Epithelial cell of proximal tubule (primary cell): ENCODE results near the gene TMUB2. TPM values are rescaled to one million over a fixed set of nuclear protein-coding genes. Genes with fewer than 3 reads are reported as not detected.

ENCODE experiments used
- DNase-seq: peaks from one replicate; pipeline ENCODE4 v3.0.0-alpha.2; 2011; ENCODE audit warnings: low read depth
- H3K4me3 ChIP-seq: 2 replicates; pipeline ENCODE4 v1.5.1; 2011; ENCODE audit warnings: low read depth, mild to moderate bottlenecking, low read length
- total RNA-seq: library from RNA; depleted of rRNA; stranded (reverse); fragments of >200 nt; gene quantifications from 2 replicates; pipeline ENCODE4 v1.2.3, GENCODE V29; 2015
- TF ChIP-seq, protein P1 (sequence below): conservative IDR thresholded peaks from 2 replicates; pipeline ENCODE4 v1.5.1; 2012; ENCODE audit warnings: low read depth, mild to moderate bottlenecking, low read length

The TMUB2 gene
- total RNA-seq, 1 donor from 2014 or later, result 26.3 TPM

DNA sequence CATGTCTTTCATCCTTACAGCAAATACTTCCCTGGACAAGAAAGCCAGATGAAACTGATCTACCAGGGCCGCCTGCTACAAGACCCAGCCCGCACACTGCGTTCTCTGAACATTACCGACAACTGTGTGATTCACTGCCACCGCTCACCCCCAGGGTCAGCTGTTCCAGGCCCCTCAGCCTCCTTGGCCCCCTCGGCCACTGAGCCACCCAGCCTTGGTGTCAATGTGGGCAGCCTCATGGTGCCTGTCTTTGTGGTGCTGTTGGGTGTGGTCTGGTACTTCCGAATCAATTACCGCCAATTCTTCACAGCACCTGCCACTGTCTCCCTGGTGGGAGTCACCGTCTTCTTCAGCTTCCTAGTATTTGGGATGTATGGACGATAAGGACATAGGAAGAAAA is 3.7 kb downstream of the TMUB2 start:
- TF ChIP-seq, protein P1, sequence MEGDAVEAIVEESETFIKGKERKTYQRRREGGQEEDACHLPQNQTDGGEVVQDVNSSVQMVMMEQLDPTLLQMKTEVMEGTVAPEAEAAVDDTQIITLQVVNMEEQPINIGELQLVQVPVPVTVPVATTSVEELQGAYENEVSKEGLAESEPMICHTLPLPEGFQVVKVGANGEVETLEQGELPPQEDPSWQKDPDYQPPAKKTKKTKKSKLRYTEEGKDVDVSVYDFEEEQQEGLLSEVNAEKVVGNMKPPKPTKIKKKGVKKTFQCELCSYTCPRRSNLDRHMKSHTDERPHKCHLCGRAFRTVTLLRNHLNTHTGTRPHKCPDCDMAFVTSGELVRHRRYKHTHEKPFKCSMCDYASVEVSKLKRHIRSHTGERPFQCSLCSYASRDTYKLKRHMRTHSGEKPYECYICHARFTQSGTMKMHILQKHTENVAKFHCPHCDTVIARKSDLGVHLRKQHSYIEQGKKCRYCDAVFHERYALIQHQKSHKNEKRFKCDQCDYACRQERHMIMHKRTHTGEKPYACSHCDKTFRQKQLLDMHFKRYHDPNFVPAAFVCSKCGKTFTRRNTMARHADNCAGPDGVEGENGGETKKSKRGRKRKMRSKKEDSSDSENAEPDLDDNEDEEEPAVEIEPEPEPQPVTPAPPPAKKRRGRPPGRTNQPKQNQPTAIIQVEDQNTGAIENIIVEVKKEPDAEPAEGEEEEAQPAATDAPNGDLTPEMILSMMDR, result no peak
- H3K4me3 ChIP-seq, result no peak overlapping the region
- DNase-seq, result no peak

DNA sequence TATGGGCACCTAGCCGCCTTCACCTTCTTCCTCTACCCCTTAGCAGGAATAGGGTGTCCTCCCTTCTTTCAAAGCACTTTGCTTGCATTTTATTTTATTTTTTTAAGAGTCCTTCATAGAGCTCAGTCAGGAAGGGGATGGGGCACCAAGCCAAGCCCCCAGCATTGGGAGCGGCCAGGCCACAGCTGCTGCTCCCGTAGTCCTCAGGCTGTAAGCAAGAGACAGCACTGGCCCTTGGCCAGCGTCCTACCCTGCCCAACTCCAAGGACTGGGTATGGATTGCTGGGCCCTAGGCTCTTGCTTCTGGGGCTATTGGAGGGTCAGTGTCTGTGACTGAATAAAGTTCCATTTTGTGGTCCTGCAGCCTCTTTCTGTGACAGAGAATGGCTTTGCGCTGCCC is 4.6 kb downstream of the TMUB2 start:
- TF ChIP-seq, protein P1, result no peak
- DNase-seq, result no peak
- no peak overlapping the region for H3K4me3 ChIP-seq

DNA sequence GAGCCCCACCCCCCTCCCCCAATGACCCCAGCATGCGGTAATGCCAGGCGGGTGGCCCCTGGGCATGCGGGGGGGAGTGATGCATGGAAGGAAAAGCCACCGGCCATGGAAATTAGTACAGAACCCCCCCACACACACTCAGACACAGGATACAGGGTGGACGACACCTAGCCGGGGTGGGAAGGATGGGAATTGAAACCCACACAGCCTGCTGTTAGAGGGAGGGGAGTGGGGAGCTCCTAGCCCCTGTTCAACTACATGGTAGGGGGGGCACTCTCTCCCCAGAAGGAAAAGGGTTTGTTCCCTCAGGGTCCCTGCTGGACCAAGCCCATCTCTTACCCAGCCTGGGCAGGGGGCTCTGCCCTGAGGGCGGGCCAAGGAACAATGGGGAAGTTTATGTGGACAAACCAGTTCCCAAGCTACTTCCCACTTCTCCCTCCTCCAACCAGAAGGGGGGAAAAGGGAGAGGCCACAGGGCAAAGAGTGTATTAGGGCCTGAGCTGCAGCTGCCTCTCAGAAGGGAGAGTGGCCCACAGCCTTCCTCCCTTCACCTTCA is 5.2 kb downstream of the TMUB2 start:
- DNase-seq, result no peak
- TF ChIP-seq, protein P1, result no peak
- no peak overlapping the region for H3K4me3 ChIP-seq

DNA sequence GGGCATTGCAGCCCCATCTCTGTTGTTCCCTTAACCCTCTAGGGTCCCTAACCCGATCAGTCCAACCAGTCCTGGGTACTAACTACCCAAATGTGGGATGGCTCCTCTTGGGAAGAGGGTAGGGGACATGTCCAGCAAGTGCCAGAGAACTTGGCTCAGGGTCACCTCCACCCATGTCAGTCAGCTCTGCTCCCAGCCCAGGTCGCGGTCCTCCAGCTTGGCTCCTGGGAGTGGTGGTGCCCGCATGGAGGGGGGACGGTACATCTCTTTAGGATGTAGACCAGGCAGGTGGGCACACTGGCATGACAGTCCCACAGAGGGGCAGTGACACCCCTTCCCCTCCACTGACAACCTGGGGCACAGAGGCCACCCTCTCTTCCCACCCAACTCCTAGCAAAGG is 6.0 kb downstream of the TMUB2 start:
- H3K4me3 ChIP-seq, result no peak overlapping the region
- TF ChIP-seq, protein P1, result no peak
- no peak for DNase-seq

DNA sequence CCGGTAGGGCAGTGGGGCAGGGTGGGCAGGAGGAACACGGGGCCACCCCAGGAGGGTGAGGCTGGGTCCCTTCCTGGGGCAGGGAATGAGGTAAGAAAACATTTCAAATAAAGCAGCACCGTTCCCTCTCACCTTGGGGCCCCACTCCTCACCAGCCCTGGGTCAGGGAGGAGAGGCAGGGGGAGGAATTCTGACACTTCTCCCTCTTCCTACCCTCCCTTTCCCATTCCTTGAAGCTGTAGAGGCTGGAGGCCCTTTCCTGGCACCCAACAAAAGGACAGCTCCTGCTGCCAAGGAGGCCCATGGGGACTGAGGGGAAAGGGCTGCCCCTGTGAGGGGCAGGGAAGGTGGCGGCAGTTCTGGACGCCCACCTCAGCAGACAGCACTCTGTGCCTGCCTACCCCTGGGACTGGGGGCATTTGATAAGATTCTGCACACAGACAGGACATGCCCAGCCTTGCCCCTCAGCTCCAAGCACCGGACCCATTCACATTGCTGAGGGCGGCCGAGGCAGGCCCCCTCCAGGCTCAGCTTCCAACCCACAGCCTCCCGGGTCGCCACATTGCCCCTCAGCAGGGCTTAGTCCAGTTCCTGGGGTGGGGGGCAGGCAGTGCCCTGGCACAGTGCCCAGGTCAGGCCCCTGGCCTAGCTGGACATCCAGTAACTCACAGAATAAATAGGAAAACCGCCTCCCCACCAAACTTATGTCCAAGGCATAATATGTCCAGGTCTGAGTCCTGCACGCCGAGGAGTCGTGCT is 6.7 kb downstream of the TMUB2 start:
- DNase-seq, result no peak
- TF ChIP-seq, protein P1, result no peak
- H3K4me3 ChIP-seq, result no peak overlapping the region

DNA sequence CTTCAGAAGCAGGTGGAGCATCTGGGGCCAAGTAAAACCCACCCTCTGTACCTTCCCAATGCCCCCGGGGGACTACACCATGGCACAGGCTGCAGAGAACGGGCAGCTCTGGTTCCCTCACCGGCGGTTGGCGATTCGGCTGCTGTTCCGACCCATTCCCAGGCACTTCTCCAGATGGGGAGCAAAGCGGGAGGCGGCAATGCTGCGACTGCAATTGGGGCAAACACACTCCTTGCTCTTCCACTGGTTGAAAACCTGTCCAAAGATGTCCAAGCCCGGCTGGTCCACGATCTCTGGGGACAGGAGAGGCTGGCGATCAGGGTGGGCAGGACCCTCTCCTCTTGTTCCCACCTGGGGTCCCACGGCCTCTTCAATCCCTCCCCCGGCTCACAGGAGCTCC is 10.3 kb downstream of the TMUB2 start:
- DNase-seq, result no peak
- H3K4me3 ChIP-seq, result no peak overlapping the region
- TF ChIP-seq, protein P1, result no peak

DNA sequence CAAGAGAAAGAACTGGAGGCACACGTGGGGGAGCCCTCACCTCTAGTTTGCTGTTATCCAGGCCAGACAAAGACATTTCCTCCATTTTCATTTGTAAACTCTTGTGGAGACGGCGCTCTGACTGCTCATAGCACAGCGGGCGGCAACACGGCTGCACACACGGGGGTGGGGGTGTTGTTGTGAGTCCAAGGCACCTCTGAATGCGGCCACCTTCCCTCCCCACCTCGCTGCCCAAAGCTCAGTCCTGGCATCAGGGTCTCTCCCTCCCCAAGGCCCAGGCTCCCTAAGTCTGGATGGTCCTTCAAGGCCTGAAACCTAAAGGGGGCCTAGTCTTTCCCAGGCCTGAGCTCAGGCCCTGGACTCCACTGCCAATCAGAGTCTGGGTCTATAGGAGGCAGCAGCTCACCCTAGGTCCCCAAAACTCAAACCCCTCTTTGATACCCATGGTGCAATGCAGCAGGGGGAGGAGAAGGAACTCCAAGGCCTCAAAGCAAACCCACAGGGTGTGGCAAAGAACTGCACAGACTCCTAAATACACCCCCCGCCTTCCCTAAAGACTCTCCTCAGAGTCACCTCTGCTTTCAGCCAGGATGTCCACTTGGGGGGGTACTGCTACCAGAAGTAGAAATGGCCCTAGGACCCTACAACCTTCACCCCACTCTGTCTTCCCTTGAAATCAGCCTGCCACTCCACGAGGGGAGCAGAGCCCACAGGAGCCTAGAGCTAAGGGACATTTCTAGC is 11.4 kb downstream of the TMUB2 start:
- no peak for DNase-seq
- TF ChIP-seq, protein P1, result peak; percentile 21
- peak overlapping the region; percentile 66 for H3K4me3 ChIP-seq
